ENCODE results near the gene POLR2B. TPM values are rescaled to one million over a fixed set of nuclear protein-coding genes. Genes with fewer than 3 reads are reported as not detected.

Gene POLR2B
- total RNA-seq, 1 donor: 99.2 TPM

- TF ChIP-seq CTCF (IDR thresholded peaks at IDR 0.05; ENCODE audit: extremely low read depth, low read depth, low read length): no peak
- peaks cover 12% of the 10 kb centered on the region for H3K4me1 ChIP-seq (ENCODE audit: insufficient read depth, low read length)
- no peak overlapping the region for H2AFZ ChIP-seq (ENCODE audit: low read length)
- H4K20me1 ChIP-seq (ENCODE audit: insufficient read depth, low read length): no peaks in the 10 kb centered on the region
- no peak overlapping the region for H3K27ac ChIP-seq (ENCODE audit: low read depth, low read length)
- H3K9me3 ChIP-seq (ENCODE audit: low read depth, low read length): no peaks in the 10 kb centered on the region
- H3K4me2 ChIP-seq (ENCODE audit: insufficient read depth, low read length): no peak overlapping the region
- H3K4me3 ChIP-seq (ENCODE audit: insufficient read depth, low read length): no peak overlapping the region
- no peak for DNase-seq (ENCODE audit: insufficient read length, low spot score, missing footprints)
- H3K79me2 ChIP-seq (ENCODE audit: insufficient read depth, low read length): no peaks in the 10 kb centered on the region
- peaks cover 3% of the 10 kb centered on the region for H3K36me3 ChIP-seq (ENCODE audit: insufficient read depth, low read length)
- H3K27me3 ChIP-seq (ENCODE audit: insufficient read depth, low read length): no peaks in the 10 kb centered on the region
These were observed 38.3 kb upstream of the POLR2B start for GRCh38 chr4:56940403-56940802.

- no peak overlapping the region for H2AFZ ChIP-seq (ENCODE audit: low read length)
- peaks cover 3% of the 10 kb centered on the region for H3K36me3 ChIP-seq (ENCODE audit: insufficient read depth, low read length)
- no peaks in the 10 kb centered on the region for H4K20me1 ChIP-seq (ENCODE audit: insufficient read depth, low read length)
- H3K4me1 ChIP-seq (ENCODE audit: insufficient read depth, low read length): peaks cover 12% of the 10 kb centered on the region
- H3K4me3 ChIP-seq (ENCODE audit: insufficient read depth, low read length): no peak overlapping the region
- TF ChIP-seq CTCF (IDR thresholded peaks at IDR 0.05; ENCODE audit: extremely low read depth, low read depth, low read length): no peak
- no peaks in the 10 kb centered on the region for H3K79me2 ChIP-seq (ENCODE audit: insufficient read depth, low read length)
- no peak for DNase-seq (ENCODE audit: insufficient read length, low spot score, missing footprints)
- H3K27ac ChIP-seq (ENCODE audit: low read depth, low read length): no peak overlapping the region
- H3K4me2 ChIP-seq (ENCODE audit: insufficient read depth, low read length): no peak overlapping the region
- no peaks in the 10 kb centered on the region for H3K9me3 ChIP-seq (ENCODE audit: low read depth, low read length)
- no peaks in the 10 kb centered on the region for H3K27me3 ChIP-seq (ENCODE audit: insufficient read depth, low read length)
These were observed 37.7 kb upstream of the POLR2B start for GRCh38 chr4:56940971-56941370.

- H4K20me1 ChIP-seq (ENCODE audit: insufficient read depth, low read length): no peaks in the 10 kb centered on the region
These were observed 37.3 kb upstream of the POLR2B start for GRCh38 chr4:56941403-56941802.

More at GRCh38 chr4:56941403-56941802, 37.3 kb upstream of the POLR2B start:
- Histone ChIP-seq H3K27ac (ENCODE audit: low read depth, low read length) (no peak overlapping the region), H3K4me2 (ENCODE audit: insufficient read depth, low read length) (no peak overlapping the region), H3K27me3 (ENCODE audit: insufficient read depth, low read length) (no peaks in the 10 kb centered on the region), H2AFZ (ENCODE audit: low read length) (no peak overlapping the region), H3K36me3 (ENCODE audit: insufficient read depth, low read length) (peaks cover 3% of the 10 kb centered on the region), H3K4me3 (ENCODE audit: insufficient read depth, low read length) (no peak overlapping the region), H3K4me1 (ENCODE audit: insufficient read depth, low read length) (peaks cover 12% of the 10 kb centered on the region), H3K79me2 (ENCODE audit: insufficient read depth, low read length) (no peaks in the 10 kb centered on the region), H3K9me3 (ENCODE audit: low read depth, low read length) (no peaks in the 10 kb centered on the region)
- TF ChIP-seq CTCF (IDR thresholded peaks at IDR 0.05; ENCODE audit: extremely low read depth, low read depth, low read length): no peak
- DNase-seq (ENCODE audit: insufficient read length, low spot score, missing footprints): no peak
